ENCODE data around the gene KDM4F.

KDM4F gene

GRCh38 chr11:95089620-95090542 is 40.7 kb downstream of the KDM4F start, which contains the start of gene ENDOD1 (continued):
- no peak for TF ChIP-seq PRDM1 (tag by site-specific recombination; IDR thresholded peaks at IDR 0.05)
- peak; percentile 92 for TF ChIP-seq SCRT2 (tag by site-specific recombination; IDR thresholded peaks at IDR 0.05)
- TF ChIP-seq ZBTB44 (tag by site-specific recombination; IDR thresholded peaks at IDR 0.05), result 0 out of 2 replicates have a peak, but pooled peaks have one; percentile 31
- no peak for TF ChIP-seq ZNF16 (tag by site-specific recombination; IDR thresholded peaks at IDR 0.05; ENCODE audit: low read depth)
- TF ChIP-seq ZBTB11 (tag by site-specific recombination; conservative IDR thresholded peaks at IDR 0.05; ENCODE audit: low read depth), result no peak
- peak; percentile 24; the same call in 1 of the 2 replicates for TF ChIP-seq SP2 (tag by site-specific recombination; IDR thresholded peaks at IDR 0.05)
- TF ChIP-seq ZNF26 (tag by site-specific recombination; IDR thresholded peaks at IDR 0.05), result no peak
- no peak for TF ChIP-seq ZBTB21 (tag by site-specific recombination; IDR thresholded peaks at IDR 0.05)
- 0 out of 2 replicates have a peak, but pooled peaks have one; percentile 11 for TF ChIP-seq ZNF600 (tag by site-specific recombination; IDR thresholded peaks at IDR 0.05)
- 0 out of 2 replicates have a peak, but pooled peaks have one; percentile 20 for TF ChIP-seq ZBTB48 (tag by site-specific recombination; IDR thresholded peaks at IDR 0.05)
- TF ChIP-seq ZNF660 (tag by site-specific recombination; IDR thresholded peaks at IDR 0.05), result peak; percentile 64; the same call in 1 of the 2 replicates
- TF ChIP-seq ZNF449 (tag by site-specific recombination; IDR thresholded peaks at IDR 0.05), result no peak
- no peak for TF ChIP-seq ZNF677 (tag by site-specific recombination; IDR thresholded peaks at IDR 0.05)
- no peak for TF ChIP-seq ZNF843 (tag by site-specific recombination; IDR thresholded peaks at IDR 0.05)

GRCh38 chr11:95091663-95092180 is 42.5 kb downstream of the KDM4F start:
- H3K4me1 ChIP-seq (ENCODE audit: control insufficient read depth, insufficient read depth, low read length), result no peaks in the 10 kb centered on the region
- H3K27ac ChIP-seq (ENCODE audit: extremely low read depth, low read depth, low read length), result no peak overlapping the region
- CTCF ChIA-PET, result interaction anchor here (0.6 to 7.3 kb wide), 6 partner anchors 10 to 563 kb away, joined by 3 to 63 read pairs (median 4); partner anchors contain the start of gene SRSF8
- no peaks in the 10 kb centered on the region for H3K9me3 ChIP-seq (ENCODE audit: control insufficient read depth, insufficient read depth, low read depth, low read length)
- POLR2A ChIA-PET, result interaction anchor here (2.2 to 3.7 kb wide), 2 partner anchors 12 to 16 kb away, joined by 14 to 26 read pairs; no protein-coding TSS in a partner anchor
- no peak overlapping the region for H3K4me3 ChIP-seq (ENCODE audit: low read depth, low read length)
- H3K36me3 ChIP-seq (ENCODE audit: control insufficient read depth in 2 of 2, insufficient read depth in 1 of 2, low read length in 2 of 2), result no peaks in the 10 kb centered on the region
- TF ChIP-seq ZSCAN16 (tag by site-specific recombination; IDR thresholded peaks at IDR 0.05) (no peak), KLF8 (tag by site-specific recombination; IDR thresholded peaks at IDR 0.05) (no peak), ZNF114 (tag by site-specific recombination; IDR thresholded peaks at IDR 0.05) (no peak), ZNF394 (tag by site-specific recombination; IDR thresholded peaks at IDR 0.05; ENCODE audit: borderline replicate concordance) (no peak), GLIS1 (tag by site-specific recombination; IDR thresholded peaks at IDR 0.05) (no peak), ZSCAN4 (tag by site-specific recombination; IDR thresholded peaks at IDR 0.05) (no peak), ZNF398 (tag by site-specific recombination; IDR thresholded peaks at IDR 0.05) (no peak), ZNF571 (tag by site-specific recombination; IDR thresholded peaks at IDR 0.05) (no peak), ZNF510 (tag by site-specific recombination; IDR thresholded peaks at IDR 0.05; ENCODE audit: insufficient replicate concordance) (no peak)
